Stimulated activated CD8-positive, alpha-beta memory T cell treated with anti-CD3 and anti-CD28 coated beads, Interleukin-2, amount 100 ng/mL, for 1 hour (primary cell): Measurements from ENCODE around the gene GLB1L3.

Experiments
- DNase-seq, 2 donors: peaks; one replicate each; pipeline ENCODE4 v3.0.0-alpha.2; 2020; ENCODE audit warnings: low read depth in 2 of 2

The GLB1L3 gene, protein sequence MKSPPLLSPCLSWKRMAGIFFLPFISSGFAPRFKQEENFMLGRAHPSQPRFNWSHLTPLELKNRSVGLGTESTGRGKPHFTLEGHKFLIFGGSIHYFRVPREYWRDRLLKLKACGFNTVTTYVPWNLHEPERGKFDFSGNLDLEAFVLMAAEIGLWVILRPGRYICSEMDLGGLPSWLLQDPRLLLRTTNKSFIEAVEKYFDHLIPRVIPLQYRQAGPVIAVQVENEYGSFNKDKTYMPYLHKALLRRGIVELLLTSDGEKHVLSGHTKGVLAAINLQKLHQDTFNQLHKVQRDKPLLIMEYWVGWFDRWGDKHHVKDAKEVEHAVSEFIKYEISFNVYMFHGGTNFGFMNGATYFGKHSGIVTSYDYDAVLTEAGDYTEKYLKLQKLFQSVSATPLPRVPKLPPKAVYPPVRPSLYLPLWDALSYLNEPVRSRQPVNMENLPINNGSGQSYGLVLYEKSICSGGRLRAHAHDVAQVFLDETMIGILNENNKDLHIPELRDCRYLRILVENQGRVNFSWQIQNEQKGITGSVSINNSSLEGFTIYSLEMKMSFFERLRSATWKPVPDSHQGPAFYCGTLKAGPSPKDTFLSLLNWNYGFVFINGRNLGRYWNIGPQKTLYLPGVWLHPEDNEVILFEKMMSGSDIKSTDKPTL

DNA sequence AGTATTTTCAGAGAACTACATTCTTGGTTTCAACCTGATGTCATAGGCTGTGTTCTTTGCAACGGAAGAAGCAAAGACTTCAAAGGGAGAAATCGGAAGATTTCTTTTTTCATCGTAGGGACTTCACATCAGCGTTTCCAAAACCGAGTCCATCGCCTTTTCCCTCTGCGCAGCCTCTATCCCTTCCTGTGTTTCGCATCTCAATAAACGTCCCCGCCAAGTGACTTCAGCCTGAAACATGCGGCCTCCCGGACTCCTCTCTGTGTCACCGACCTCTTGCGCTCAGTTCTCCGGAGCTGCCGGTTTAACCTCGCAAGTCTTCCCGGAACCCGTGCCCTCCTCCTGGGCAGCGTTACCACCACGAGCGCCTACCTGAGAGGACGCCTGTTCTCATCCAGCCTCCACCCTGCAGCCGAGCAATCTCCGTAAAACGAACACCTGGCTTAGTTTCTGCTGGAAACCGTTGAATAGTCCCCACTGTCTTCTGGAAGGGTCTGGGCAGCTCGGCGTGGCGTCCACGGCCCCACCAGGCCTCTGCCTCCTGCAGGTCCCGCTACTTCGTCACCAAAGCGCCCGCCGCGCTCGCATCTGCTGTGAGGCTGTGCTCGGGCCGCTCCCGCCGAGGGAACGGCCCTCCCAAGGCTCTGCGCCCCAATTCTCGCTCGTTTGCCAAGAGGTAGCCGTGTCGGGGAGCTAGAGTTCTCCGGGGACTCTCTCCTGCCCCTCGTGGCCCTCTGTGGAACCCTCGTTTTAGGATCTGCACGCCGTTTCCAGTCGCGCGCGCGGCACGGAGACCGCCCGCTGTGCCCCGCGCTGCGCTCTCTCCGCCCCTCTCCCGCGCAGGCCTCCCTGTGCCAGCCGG, at the start of gene GLB1L3:
TSS of gene GLB1L3 (plus strand) at position 846 of the 862 bp plus-strand sequence. CDS start 362 bp downstream, outside the sequence.
- DNase-seq, result peak; percentile 31 to 59

DNA sequence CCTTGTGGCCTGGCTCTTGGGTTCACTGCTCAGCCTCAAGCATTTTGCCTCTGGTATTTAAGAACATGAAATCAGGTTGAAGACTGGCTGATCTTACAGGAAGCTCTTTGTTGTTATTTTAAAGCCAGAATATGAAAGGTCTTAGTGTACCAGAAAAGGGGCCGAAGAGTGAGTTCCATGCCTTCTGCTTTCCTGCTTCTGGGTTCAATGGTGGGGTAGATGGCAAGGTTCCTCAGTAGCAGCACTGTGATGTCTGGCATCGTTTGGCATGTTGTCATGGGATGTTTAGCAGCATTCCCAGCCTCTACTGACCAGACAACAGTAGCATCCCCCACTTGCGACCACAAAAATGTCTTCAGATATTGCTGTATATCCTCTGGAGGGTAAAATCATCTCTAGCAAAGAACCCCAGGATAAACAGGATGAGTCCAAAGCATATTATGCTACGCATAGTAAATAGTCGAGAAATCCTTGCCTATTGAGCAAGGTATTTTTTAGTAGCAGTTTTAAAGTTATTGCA, 49.3 kb upstream of the GLB1L3 start:
- no peak for DNase-seq

DNA sequence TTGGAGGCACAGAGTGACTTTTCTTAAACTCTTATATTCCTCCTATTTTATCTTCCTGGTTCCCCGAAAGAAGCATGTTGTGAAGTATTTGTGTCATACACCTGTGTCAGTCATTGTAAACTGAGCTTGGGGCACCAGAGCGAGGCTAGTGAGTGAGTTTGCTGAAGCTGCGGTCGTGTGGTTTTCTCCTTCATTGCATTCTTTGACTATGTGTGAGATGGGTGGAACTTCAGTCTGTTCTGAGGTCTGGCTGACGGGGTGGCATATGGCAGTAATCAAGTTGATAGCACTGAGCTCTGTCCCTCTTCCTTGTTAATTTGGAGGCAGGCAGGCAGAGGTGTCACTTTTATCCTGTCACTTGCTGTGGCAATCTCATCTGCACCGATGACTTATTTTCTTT, 47.6 kb upstream of the GLB1L3 start:
- DNase-seq, result no peak

DNA sequence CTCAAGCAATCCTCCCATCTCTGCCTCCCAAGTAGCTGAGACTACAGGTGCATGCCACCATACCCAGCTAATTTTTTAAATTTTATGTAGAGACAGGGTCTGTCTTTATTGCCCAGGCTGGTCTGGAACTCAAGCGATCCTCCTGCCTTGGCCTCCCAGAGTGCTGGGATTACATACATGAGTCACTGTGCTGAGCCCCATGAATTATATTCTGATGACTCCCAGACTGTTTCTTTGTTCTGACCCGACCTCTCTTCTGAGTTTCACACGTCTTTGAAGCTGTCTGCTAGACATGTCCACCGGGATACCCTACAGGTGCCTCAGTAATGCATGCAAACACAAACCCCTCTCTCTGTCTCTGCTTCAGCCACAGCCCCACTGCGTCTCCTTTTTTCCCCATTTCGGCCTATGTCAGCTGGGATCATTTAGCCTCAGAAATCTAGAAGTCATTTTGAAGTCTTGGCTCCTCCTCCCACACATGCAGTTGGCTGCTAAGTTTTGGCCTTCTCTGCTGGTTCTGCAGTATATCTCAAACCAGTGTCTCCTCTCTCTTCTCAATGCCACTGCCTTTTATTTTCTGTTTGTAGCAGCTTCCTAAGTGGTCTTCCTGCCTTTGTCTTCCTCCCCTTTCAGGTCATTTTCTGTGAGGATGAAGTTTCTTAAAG, 46.9 kb upstream of the GLB1L3 start:
- DNase-seq, result no peak

DNA sequence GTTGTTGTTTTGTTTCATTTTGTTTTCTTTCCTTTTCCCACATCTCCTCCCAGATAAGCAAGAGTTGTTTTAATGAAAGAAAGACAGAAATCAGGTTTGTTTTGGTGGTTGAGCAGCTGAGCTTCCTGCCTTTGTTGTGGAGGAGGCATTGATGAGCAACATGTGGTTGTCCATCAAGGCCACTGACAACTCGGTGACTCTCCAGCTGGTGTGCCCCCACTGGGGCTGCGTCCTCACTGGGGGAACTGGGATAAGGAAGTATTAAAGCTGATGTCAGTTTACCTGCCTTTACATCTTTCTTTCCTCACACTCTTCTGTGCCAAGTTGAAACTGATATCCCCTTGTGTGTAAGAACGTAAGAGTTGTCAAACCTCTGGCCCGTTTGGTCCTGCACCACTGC, 45.8 kb upstream of the GLB1L3 start:
- DNase-seq, result no peak

DNA sequence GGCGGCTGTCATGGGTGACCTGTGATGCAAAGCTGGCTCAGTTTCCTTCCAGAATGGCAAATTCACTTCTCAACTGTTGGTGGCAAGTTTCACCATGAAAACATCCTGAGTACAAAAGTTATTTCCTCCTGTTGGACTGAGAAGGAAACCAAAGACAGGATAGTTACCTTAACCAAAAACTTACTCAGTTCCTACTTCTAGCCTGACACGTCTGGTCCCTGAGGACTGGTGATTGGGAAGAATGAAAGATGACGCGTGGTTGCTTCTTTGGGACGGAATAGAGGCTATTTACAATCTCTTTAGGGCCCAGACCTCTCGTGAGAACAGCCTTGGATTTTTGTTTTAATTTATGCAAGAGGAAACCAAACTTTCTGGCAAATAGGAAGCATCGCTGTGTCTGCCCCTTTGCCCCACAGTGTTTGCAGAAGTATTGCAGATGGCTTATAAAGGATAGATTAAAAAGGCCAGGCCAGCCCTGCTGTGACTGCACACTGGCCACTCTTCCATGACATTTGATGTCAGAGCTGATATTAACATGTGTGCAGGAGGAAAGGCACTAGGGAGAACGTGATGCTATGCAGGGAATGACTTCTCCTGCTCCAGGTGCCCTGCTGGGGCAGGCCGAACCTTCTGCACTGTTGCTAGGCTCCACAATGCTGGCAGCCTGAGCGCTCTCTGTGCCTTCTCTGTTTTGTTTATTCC, 44.1 kb upstream of the GLB1L3 start:
- no peak for DNase-seq

DNA sequence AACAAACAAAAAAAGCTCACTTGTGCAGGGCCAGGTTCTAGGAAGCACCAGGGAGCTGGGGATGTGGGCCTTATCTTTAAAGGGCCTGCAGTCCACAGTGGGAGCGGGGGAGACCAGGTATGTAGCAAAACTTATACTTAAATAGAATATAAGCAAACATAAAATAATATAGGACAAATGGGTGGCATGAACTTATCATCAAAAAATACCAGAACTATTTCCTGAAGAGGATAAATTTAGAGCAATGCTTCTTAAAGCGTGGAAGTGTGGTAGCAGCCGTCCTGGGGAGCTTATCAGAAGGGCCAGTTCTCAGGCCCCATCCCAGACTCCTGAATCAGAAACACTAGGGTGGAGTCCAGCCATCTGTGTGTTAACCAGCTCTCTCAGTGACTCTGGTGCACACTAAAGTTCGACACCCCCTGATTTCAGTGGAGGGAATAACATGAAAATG, 42.4 kb upstream of the GLB1L3 start:
- no peak for DNase-seq

DNA sequence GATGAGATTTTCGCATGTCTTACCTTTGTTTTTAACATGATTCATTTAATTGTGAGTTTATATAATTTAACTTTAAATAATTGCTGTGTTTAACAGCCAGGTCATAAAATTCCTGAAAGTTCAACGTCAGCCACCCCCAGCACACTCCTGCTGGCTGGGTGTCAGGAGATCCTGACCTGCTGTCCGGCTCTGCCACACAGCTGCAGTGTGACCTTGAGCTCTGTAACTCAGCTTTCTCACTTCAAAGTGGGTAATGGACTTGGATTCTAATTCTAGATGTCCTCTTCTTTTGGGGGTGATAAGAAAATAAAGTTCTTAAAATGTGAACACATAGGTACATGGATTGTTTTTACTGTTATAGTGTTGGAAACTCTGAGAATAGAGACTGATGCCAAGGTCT, 40.8 kb upstream of the GLB1L3 start:
- no peak for DNase-seq

DNA sequence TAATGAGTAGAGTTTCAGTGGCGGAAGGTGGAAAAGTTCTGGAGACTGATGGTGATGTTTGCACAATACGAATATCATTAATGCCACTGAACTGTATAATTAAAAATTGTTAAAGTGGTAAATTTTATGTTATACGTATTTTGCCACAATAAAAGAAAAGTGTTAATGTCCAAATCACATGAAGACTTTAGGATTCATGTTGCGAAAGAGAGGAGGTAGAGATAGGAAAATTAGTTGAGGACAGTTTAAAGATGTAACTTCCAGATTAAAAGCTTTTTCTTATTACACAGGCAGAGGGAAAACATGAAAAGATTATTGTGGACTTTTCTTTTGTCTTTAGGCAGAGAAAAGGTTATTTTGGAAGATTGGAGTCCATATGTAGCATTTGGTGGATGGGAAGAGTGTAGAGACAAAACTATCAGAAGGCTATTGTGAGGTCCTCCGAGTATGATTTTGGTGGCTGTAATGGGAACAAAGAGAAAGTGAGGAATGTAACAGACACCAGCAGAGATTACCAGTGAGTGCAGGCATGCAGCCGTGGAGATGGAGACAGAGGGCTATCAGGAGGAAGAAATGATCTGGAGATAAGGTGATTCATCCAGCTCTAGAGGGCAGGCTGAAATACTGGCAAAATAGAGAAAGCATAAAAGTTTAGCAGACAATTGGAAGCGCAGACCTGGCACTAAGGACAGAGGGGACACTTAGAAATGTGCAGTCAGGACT, 39.2 kb upstream of the GLB1L3 start:
- no peak for DNase-seq

DNA sequence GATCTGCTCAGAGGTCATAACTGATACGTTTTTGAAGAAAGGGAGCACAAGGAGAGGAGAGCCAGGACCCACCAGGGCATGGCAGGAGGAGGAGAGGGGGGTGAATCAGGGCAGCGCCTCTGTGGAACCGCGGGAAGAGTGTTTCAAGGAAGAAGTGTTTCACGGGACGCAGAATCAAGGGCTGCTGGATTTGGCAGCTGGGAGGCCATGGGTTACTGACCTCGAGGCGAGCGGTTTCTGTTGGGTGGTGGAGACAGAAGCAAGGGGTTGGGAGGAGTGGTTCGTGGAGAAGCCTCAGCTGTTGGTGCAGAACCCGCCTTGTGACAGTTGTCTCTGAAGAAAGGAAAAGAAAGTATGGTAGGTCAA, 38.6 kb upstream of the GLB1L3 start:
- DNase-seq, result no peak

DNA sequence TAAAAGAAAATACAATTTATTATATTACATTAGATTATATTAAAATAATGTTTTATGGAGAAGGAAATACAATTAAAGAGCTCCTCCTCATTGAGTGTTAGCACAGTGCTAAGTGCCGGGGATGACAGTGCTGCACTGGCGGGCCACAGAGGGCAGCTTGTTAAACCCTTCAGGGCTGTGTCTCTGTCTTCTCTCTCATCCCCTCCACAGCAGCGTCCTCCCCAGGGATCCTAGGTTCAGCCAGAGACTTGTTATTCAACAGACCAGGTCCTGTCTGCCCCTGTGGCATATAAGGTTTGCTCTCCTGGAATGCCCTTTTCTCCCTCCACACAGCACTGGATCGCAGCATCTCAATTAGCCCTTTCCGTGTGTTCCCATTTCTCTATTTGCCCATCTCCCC, 37.2 kb upstream of the GLB1L3 start:
- no peak for DNase-seq

DNA sequence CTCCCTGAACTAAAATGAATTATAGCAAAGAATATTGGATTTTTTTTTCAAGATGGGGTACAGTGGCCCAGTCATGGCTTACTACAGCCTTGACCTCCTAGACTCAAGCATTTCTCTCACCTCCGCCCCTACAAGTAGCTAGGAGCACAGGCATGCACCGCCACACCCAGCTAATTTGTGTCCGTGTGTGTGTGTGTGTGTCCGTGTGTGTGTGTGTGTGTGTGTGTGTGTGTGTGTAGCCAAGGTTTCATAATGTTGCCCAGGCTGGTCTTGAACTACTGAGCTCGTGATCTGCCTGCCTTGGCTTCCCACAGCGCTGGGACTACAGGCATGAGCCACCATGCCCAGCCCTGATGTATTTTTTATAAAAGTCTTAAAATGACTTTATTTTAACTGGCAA, 35.6 kb upstream of the GLB1L3 start:
- DNase-seq, result no peak

DNA sequence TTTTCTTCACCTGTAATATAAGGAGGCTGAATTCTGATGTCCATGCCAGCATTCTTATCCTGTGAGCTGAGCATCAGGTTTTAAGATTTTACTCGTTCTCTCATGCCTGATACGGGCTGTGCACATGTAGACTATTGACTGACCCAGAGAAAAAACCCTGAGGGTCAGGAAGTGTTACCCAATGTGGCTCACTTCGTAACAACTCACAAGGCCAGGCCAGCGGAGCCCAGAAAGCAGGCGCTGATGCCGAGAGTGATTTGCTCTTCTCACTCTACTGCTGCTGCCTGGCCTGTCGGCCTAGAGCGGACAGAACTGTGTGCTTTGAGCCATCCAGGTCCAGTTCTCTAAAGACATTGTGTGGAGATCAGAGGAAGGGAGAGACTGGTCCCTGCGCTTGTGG, 33.8 kb upstream of the GLB1L3 start:
- no peak for DNase-seq

DNA sequence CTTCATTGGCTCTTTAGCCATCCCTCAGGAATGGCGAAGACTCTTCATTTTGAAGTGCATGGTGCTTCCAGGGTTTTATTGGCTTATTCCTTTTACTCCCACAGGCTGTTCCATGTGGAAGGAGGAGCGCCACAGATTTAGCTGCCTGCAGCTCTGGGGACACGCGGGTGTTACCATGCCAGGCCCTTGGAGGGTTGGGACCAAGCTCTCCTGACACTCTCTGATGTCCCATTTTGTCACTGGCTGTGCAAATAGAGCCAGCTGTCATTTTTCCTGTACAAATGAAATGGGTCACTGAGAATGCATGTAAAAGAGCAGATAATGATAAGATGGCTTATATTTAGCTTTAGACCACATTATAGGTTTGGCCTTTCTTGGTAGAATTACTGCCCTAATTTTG, 32.3 kb upstream of the GLB1L3 start:
- DNase-seq, result no peak

DNA sequence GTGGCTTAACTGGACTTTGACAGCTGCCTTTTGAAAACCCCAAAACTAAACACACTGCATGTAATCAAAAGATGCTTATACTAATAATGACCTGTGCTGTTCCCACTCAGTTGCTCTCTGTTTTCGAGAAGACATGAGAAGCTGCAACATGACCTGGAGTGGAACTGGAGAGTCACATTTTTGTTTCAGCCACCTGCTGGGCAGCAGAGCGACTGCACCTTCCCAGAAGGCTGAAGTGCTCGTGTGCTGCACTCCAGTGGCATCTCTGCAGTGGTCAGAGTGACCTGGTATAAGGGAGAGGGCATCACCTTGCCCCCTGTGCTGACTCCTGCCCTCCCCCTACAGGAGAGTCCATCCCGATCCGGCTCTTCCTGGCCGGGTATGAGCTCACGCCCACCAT, 31.6 kb upstream of the GLB1L3 start:
- DNase-seq, result no peak

DNA sequence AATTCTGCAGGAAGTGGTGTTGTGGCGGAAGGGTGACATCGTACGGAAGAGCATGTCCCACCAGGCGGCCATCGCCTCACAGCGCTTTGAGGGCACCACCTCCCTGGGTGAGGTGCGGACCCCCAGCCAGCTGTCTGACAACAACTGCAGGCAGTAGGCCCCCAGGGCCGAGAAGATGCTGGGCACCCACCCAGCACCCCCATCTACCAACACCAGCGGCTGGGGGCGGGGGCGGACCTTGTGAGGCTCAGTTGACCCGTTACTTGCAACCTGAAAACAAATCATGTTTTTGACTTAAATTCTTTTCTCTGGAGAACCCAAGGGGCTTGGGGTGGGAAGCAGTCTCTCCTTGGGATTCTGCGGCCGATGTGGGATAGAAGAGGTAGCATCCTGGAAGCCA, 30.7 kb upstream of the GLB1L3 start:
- no peak for DNase-seq

DNA sequence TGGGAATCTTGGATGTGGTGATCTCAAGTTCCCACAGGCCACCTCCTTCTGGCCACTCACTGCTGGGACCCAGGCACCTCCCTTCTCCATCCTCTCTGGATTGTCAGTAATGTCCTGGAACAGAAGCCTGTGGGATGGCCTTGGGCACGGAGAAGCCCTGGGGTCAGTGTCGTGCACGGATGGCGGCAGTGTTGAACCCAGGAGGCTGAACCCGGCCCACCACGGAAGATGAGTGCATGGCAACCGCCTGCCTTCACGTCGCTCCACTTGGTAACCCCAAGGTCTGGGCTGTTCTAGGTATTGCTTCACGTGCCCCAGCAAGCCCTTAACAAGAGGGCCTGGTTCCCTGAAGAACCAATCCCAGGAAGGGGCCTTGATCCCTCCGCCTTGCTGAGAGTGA, 30.1 kb upstream of the GLB1L3 start:
- DNase-seq, result no peak

DNA sequence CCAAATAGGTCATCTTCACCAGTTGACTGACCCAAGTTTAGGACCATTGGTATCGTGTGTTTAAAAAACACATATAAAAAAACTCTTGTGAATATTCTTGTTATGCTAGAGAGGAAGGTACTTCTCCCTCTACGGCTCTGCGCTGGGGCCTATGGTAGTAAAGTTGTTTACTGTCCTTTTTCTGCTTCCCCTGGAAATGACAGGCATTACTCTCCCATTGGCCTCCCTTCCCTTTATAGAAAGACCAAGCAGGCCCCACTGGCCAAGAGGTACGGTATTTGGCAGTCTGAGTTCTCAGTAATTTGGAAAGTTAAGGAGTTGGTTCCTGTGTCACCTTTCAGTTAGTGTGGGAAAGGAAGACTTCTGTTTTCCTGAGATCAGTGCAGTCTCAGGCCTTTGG, 29.5 kb upstream of the GLB1L3 start:
- no peak for DNase-seq

DNA sequence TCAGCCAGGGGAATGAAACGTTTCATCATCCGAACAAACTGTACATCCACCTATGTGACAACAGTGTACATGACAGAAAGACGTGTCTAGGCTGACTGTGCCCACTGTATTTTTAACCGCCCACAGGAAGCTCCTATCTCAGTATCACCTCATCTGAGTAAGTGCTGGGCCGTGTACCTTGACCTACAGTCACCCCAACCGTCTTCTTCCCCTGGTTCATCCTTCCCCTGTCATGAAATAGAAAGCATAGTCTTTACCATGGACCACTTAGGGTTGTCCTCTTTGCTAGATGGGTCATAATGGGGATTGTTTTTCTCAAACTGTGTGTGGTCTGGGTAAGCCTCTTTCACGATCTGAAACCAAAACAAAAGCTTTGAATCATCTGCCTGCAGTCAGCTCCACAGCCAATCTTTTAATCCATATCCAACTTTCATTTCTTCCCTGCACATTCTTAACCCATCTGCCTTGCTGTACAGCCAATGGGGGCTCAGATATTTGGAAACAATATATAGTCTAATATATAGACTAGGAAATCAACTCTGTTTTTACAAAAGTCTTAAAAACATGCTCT, 27.2 kb upstream of the GLB1L3 start:
- no peak for DNase-seq

DNA sequence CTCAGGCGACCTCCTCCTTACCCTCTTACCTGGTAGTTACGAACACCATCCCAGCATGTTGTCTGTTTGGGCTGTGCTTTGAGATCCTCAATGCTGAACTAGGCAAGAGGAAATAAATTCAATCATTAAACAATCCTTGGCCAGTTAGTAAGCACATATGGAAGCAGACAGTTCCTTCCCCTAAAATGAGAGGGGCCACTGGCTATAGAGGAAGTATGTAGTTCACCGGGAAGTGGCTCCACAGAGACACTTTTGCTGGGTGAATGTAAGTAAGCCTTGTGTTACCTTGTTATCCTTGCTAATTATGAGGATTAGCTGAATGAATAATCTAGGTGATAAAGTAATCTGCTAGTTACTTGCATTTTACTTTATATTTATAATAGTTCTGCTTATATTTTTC, 25.9 kb upstream of the GLB1L3 start:
- no peak for DNase-seq
